Activated CD4-positive, alpha-beta T cell treated with anti-CD3 and anti-CD28 coated beads for 36 hours (primary cell): ENCODE data around the gene CHRM3. TPM values are rescaled to one million over a fixed set of nuclear protein-coding genes. Genes with fewer than 3 reads are reported as not detected.

ENCODE experiments used
- ATAC-seq: fragments of 200-7000 bp; cut with Tn5 transposase; one replicate; pipeline ENCODE4 v1.10.0; 2021; ENCODE audit warnings: mild to moderate bottlenecking, moderate library complexity
- CTCF ChIA-PET: fragments of 350-600 bp; sonication (Branson Sonifier 250); formaldehyde crosslinking; loops from one replicate; lab custom pipeline; 2021; ENCODE audit warnings: antibody characterized with exemption; lab: Charles Lee
- POLR2A ChIA-PET: fragments of 350-600 bp; sonication (Branson Sonifier 250); formaldehyde crosslinking; loops from one replicate; lab custom pipeline; 2021; ENCODE audit warnings: antibody characterized with exemption, inconsistent platforms; lab: Charles Lee
- DNase-seq: peaks from one replicate; pipeline ENCODE4 v3.0.0-alpha.2; 2020
- H3K27ac Mint-ChIP-seq: one replicate; pipeline ENCODE4 v1.8.0; 2021; ENCODE audit warnings: mixed read lengths
- H3K27me3 Mint-ChIP-seq: one replicate; pipeline ENCODE4 v1.8.0; 2021; ENCODE audit warnings: mixed read lengths
- H3K36me3 Mint-ChIP-seq: one replicate; pipeline ENCODE4 v1.8.0; 2021; ENCODE audit warnings: low read depth, mixed read lengths
- H3K4me1 Mint-ChIP-seq: one replicate; pipeline ENCODE4 v1.8.0; 2021; ENCODE audit warnings: mixed read lengths
- H3K4me3 Mint-ChIP-seq: one replicate; pipeline ENCODE4 v1.8.0; 2021; ENCODE audit warnings: mild to moderate bottlenecking, moderate library complexity, mixed read lengths
- H3K9me3 Mint-ChIP-seq: one replicate; pipeline ENCODE4 v1.8.0; 2021; ENCODE audit warnings: low read depth, mixed read lengths
- intact Hi-C, 2 experiments: fragments of 100-400 bp; cut with DNase I in 1 of 2; cut with micrococcal nuclease in 1 of 2; formaldehyde crosslinking; loops; one replicate each; pipeline versions ENCODE4 v1.14.2 to v1.15.1; 2022 to 2024; cut with DNase I, micrococcal nuclease
- total RNA-seq, 2 experiments: library from RNA; stranded (reverse); gene quantifications; one replicate each; pipeline ENCODE4 v1.2.3, GENCODE V29; 2021

CHRM3 gene
- under 1 TPM; 0.11 to 0.21 TPM for total RNA-seq

GRCh38 chr1:239386453-239387303 is at the start of gene CHRM3:
TSS of gene CHRM3 (plus strand) at chr1:239386568. CDS start at chr1:239907452, 520,884 bp downstream.
- Mint-ChIP-seq H3K27me3 (peaks cover 53% of the 10 kb centered on the region), H3K27ac (no peak within 1 kb of the TSS), H3K4me3 (peak within 1 kb of the TSS; percentile 78), H3K4me1 (peaks cover 24% of the 10 kb centered on the region), H3K36me3 (no peaks in the 10 kb centered on the region), H3K9me3 (no peaks in the 10 kb centered on the region)
- ATAC-seq, result peak; percentile 82
- intact Hi-C loops, result no loop called here
- peak; percentile 54 for DNase-seq
- CTCF ChIA-PET, result interaction anchor here (0.6 kb wide), 1 partner anchor 511 kb away, joined by 3 read pairs; no protein-coding TSS in a partner anchor
- POLR2A ChIA-PET, result no interaction called here

GRCh38 chr1:239337799-239338430 is 48.5 kb upstream of the CHRM3 start:
- peaks cover 8% of the 10 kb centered on the region for H3K27me3 Mint-ChIP-seq
- H3K27ac Mint-ChIP-seq, result no peak overlapping the region
- ChIA-PET POLR2A (no interaction called here), CTCF (no interaction called here)
- H3K36me3 Mint-ChIP-seq, result no peaks in the 10 kb centered on the region
- no peak for ATAC-seq
- no peak overlapping the region for H3K4me3 Mint-ChIP-seq
- no peaks in the 10 kb centered on the region for H3K4me1 Mint-ChIP-seq
- intact Hi-C loops, result no loop called here
- DNase-seq, result no peak
- H3K9me3 Mint-ChIP-seq, result no peaks in the 10 kb centered on the region

GRCh38 chr1:239347776-239348175 is 38.6 kb upstream of the CHRM3 start:
- no peak for DNase-seq
- ATAC-seq, result no peak
- Mint-ChIP-seq H3K36me3 (no peaks in the 10 kb centered on the region), H3K27ac (no peak overlapping the region), H3K4me3 (no peak overlapping the region), H3K4me1 (no peaks in the 10 kb centered on the region), H3K27me3 (no peaks in the 10 kb centered on the region), H3K9me3 (no peaks in the 10 kb centered on the region)
- intact Hi-C loops, result no loop called here
- ChIA-PET CTCF (no interaction called here), POLR2A (no interaction called here)

GRCh38 chr1:239348635-239349353 is 37.6 kb upstream of the CHRM3 start:
- Mint-ChIP-seq H3K27me3 (no peaks in the 10 kb centered on the region), H3K9me3 (no peaks in the 10 kb centered on the region), H3K36me3 (no peaks in the 10 kb centered on the region), H3K27ac (no peak overlapping the region), H3K4me1 (no peaks in the 10 kb centered on the region), H3K4me3 (no peak overlapping the region)
- ChIA-PET CTCF (no interaction called here), POLR2A (no interaction called here)
- intact Hi-C loops, result no loop called here
- ATAC-seq (no peak), DNase-seq (no peak)

- ChIA-PET POLR2A (no interaction called here), CTCF (no interaction called here)
- H3K27ac Mint-ChIP-seq, result no peak overlapping the region
- intact Hi-C loops, result no loop called here
- H3K36me3 Mint-ChIP-seq, result no peaks in the 10 kb centered on the region
- H3K27me3 Mint-ChIP-seq, result no peaks in the 10 kb centered on the region
- no peak overlapping the region for H3K4me3 Mint-ChIP-seq
- H3K9me3 Mint-ChIP-seq, result no peaks in the 10 kb centered on the region
- no peaks in the 10 kb centered on the region for H3K4me1 Mint-ChIP-seq
- no peak for ATAC-seq
- DNase-seq, result no peak
These were observed 36.7 kb upstream of the CHRM3 start for GRCh38 chr1:239349699-239350098.

- DNase-seq (no peak), ATAC-seq (no peak)
- H3K9me3 Mint-ChIP-seq, result no peaks in the 10 kb centered on the region
- intact Hi-C loops, result no loop called here
- H3K27me3 Mint-ChIP-seq, result peaks cover 6% of the 10 kb centered on the region
- H3K36me3 Mint-ChIP-seq, result no peaks in the 10 kb centered on the region
- H3K27ac Mint-ChIP-seq, result no peak overlapping the region
- no peak overlapping the region for H3K4me3 Mint-ChIP-seq
- H3K4me1 Mint-ChIP-seq, result no peaks in the 10 kb centered on the region
- ChIA-PET CTCF (interaction anchor here (0.6 kb wide), 1 partner anchor 27 kb away, joined by 3 read pairs; no protein-coding TSS in a partner anchor), POLR2A (no interaction called here)
These were observed 32.8 kb upstream of the CHRM3 start for GRCh38 chr1:239353536-239353935.

- no peak for DNase-seq
- Mint-ChIP-seq H3K4me3 (no peak overlapping the region), H3K27me3 (peaks cover 6% of the 10 kb centered on the region), H3K36me3 (no peaks in the 10 kb centered on the region), H3K4me1 (no peaks in the 10 kb centered on the region), H3K9me3 (no peaks in the 10 kb centered on the region), H3K27ac (no peak overlapping the region)
- no peak for ATAC-seq
- ChIA-PET CTCF (no interaction called here), POLR2A (no interaction called here)
- intact Hi-C loops, result no loop called here
These were observed 32.1 kb upstream of the CHRM3 start for GRCh38 chr1:239354231-239354630.

- ChIA-PET POLR2A (no interaction called here), CTCF (no interaction called here)
- H3K4me3 Mint-ChIP-seq, result no peak overlapping the region
- H3K36me3 Mint-ChIP-seq, result no peaks in the 10 kb centered on the region
- H3K27ac Mint-ChIP-seq, result no peak overlapping the region
- no peaks in the 10 kb centered on the region for H3K4me1 Mint-ChIP-seq
- peaks cover 8% of the 10 kb centered on the region for H3K27me3 Mint-ChIP-seq
- intact Hi-C loops, result no loop called here
- DNase-seq, result no peak
- no peaks in the 10 kb centered on the region for H3K9me3 Mint-ChIP-seq
- ATAC-seq, result no peak
These were observed 28.5 kb upstream of the CHRM3 start for GRCh38 chr1:239357867-239358266.

- no peak overlapping the region for H3K27ac Mint-ChIP-seq
- peaks cover 8% of the 10 kb centered on the region for H3K27me3 Mint-ChIP-seq
- ChIA-PET POLR2A (no interaction called here), CTCF (no interaction called here)
- DNase-seq (no peak), ATAC-seq (no peak)
- intact Hi-C loops, result no loop called here
- no peaks in the 10 kb centered on the region for H3K4me1 Mint-ChIP-seq
- no peaks in the 10 kb centered on the region for H3K36me3 Mint-ChIP-seq
- no peak overlapping the region for H3K4me3 Mint-ChIP-seq
- H3K9me3 Mint-ChIP-seq, result no peaks in the 10 kb centered on the region
These were observed 25.0 kb upstream of the CHRM3 start for GRCh38 chr1:239361403-239361802.

- POLR2A ChIA-PET, result no interaction called here
- no peaks in the 10 kb centered on the region for H3K36me3 Mint-ChIP-seq
- no peak for ATAC-seq
These were observed 22.4 kb upstream of the CHRM3 start for GRCh38 chr1:239363930-239364329.

GRCh38 chr1:239367196-239367810 is 19.1 kb upstream of the CHRM3 start:
- CTCF ChIA-PET, result no interaction called here

More at GRCh38 chr1:239363930-239364329, 22.4 kb upstream of the CHRM3 start:
- Mint-ChIP-seq H3K27me3 (peaks cover 7% of the 10 kb centered on the region), H3K4me3 (no peak overlapping the region), H3K4me1 (no peaks in the 10 kb centered on the region), H3K27ac (no peak overlapping the region), H3K9me3 (no peaks in the 10 kb centered on the region)
- CTCF ChIA-PET, result interaction anchor here (0.7 kb wide), 1 partner anchor 369 kb away, joined by 3 read pairs; no protein-coding TSS in a partner anchor
- intact Hi-C loops, result no loop called here
- no peak for DNase-seq

More at GRCh38 chr1:239367196-239367810, 19.1 kb upstream of the CHRM3 start:
- no peak overlapping the region for H3K27ac Mint-ChIP-seq
- ATAC-seq (no peak), DNase-seq (no peak)
- H3K4me3 Mint-ChIP-seq, result no peak overlapping the region
- H3K9me3 Mint-ChIP-seq, result no peaks in the 10 kb centered on the region
- H3K4me1 Mint-ChIP-seq, result no peaks in the 10 kb centered on the region
- POLR2A ChIA-PET, result no interaction called here
- H3K36me3 Mint-ChIP-seq, result no peaks in the 10 kb centered on the region
- intact Hi-C loops, result no loop called here
- H3K27me3 Mint-ChIP-seq, result peaks cover 10% of the 10 kb centered on the region
